DMS79 (cell line): ENCODE data around the gene ZNF711.
"Not testable (repeated sequence)": the region's sequence is repeated elsewhere in the genome, so short reads cannot be mapped to it uniquely, and the experiment has no call there.

Experiments
- DNase-seq: peaks from one replicate; lab custom pipeline; 2025; lab: John Stamatoyannopoulos, UW

Gene ZNF711

GRCh38 chrX:85243761-85244449 is at the start of gene ZNF711, which contains the start of gene SATL1:
ZNF711 (plus strand) TSS chrX:85243991; CDS start chrX:85247573, 3,582 bp downstream.
SATL1 (minus strand) TSS chrX:85243779; CDS start chrX:85108968, 134,811 bp downstream.
- DNase-seq, result peak; percentile 81

GRCh38 chrX:85196319-85196718 is 47.5 kb upstream of the ZNF711 start:
- no peak for DNase-seq

GRCh38 chrX:85203461-85203970 is 40.3 kb upstream of the ZNF711 start:
- DNase-seq, result no peak

- no peak for DNase-seq
These were observed 29.8 kb upstream of the ZNF711 start for GRCh38 chrX:85213792-85214530.

GRCh38 chrX:85215946-85216345 is 27.8 kb upstream of the ZNF711 start:
- no peak for DNase-seq

- no peak for DNase-seq
These were observed 22.4 kb upstream of the ZNF711 start for GRCh38 chrX:85221361-85221760.

- DNase-seq, result no peak
These were observed 20.4 kb upstream of the ZNF711 start for GRCh38 chrX:85223359-85223758.

GRCh38 chrX:85243155-85243554 is 636 bp upstream of the ZNF711 start:
- DNase-seq, result no peak

GRCh38 chrX:85244450-85245211 is 840 bp downstream of the ZNF711 start:
- no peak for DNase-seq

- DNase-seq, result not testable (repeated sequence)
These were observed 41.5 kb downstream of the ZNF711 start for GRCh38 chrX:85285286-85285685.

GRCh38 chrX:85288992-85289723 is 45.4 kb downstream of the ZNF711 start:
- DNase-seq, result no peak

- DNase-seq, result no peak
These were observed 59.8 kb downstream of the ZNF711 start for GRCh38 chrX:85303544-85303943.

GRCh38 chrX:85309717-85310116 is 65.9 kb downstream of the ZNF711 start:
- no peak for DNase-seq

GRCh38 chrX:85311348-85311747 is 67.6 kb downstream of the ZNF711 start:
- not testable (repeated sequence) for DNase-seq
